GM12865 (cell line): ENCODE data around the gene MORC3.

Experiments
- DNase-seq: peaks from one replicate; pipeline ENCODE4 v3.0.0; 2010; ENCODE audit warnings: low read depth
- H3K4me3 ChIP-seq: 2 replicates; pipeline ENCODE4 v1.5.1; 2011; ENCODE audit warnings: mild to moderate bottlenecking, low read depth, low read length, control low read depth
- CTCF ChIP-seq: IDR thresholded peaks from 2 replicates; pipeline ENCODE4 v1.5.1; 2011; ENCODE audit warnings: low read length, control low read depth, low read depth, inconsistent platforms; ENCODE audit not compliant: insufficient read depth; ENCODE audit errors: missing control alignments

MORC3 gene

GRCh38 chr21:36425286-36425685 lies 105.3 kb downstream of the MORC3 start:
- TF ChIP-seq CTCF: no peak
- no peak for DNase-seq
- no peak overlapping the region for H3K4me3 ChIP-seq
